ENCODE measurements around the gene ERICH4. TPM values are rescaled to one million over a fixed set of nuclear protein-coding genes. Genes with fewer than 3 reads are reported as not detected.
"Not testable (repeated sequence)": the region's sequence is repeated elsewhere in the genome, so short reads cannot be mapped to it uniquely, and the experiment has no call there.

Gene ERICH4
- total RNA-seq, 1 experiment from 2014 or later, result not detected

DNA sequence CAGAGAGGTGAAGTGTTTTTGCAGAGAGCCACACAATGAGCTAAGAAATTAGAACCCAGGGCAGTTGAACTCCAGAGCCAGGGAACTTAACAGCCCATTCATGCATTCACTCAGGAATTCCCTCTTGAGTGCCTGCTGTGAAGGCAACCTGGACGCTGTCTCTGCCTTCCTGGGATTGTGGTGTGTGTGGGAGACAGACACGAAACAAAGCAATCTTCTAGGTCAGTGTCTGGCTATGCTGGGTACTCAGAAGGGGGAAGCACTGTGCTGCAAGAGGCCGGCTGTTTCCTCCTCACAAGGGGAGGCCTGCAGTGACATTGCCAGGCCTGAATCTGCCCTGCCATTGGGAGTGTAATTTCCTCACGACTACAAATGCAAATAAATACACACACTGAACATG lies 35.7 kb upstream of the ERICH4 start:
- TF ChIP-seq, protein P1, sequence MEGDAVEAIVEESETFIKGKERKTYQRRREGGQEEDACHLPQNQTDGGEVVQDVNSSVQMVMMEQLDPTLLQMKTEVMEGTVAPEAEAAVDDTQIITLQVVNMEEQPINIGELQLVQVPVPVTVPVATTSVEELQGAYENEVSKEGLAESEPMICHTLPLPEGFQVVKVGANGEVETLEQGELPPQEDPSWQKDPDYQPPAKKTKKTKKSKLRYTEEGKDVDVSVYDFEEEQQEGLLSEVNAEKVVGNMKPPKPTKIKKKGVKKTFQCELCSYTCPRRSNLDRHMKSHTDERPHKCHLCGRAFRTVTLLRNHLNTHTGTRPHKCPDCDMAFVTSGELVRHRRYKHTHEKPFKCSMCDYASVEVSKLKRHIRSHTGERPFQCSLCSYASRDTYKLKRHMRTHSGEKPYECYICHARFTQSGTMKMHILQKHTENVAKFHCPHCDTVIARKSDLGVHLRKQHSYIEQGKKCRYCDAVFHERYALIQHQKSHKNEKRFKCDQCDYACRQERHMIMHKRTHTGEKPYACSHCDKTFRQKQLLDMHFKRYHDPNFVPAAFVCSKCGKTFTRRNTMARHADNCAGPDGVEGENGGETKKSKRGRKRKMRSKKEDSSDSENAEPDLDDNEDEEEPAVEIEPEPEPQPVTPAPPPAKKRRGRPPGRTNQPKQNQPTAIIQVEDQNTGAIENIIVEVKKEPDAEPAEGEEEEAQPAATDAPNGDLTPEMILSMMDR (IDR thresholded peaks at IDR 0.05; ENCODE audit: unreplicated experiment), result no peak
- Mint-ChIP-seq H3K27ac (ENCODE audit: low read depth, unreplicated experiment) (no peak overlapping the region), H3K36me3 (ENCODE audit: insufficient read depth, unreplicated experiment) (peaks cover 11% of the 10 kb centered on the region), H3K9me3 (ENCODE audit: unreplicated experiment) (no peaks in the 10 kb centered on the region), H3K27me3 (ENCODE audit: insufficient read depth, unreplicated experiment) (no peaks in the 10 kb centered on the region), H3K4me3 (ENCODE audit: unreplicated experiment) (no peak overlapping the region), H3K4me1 (ENCODE audit: insufficient read depth, unreplicated experiment) (peaks cover 19% of the 10 kb centered on the region)
- intact Hi-C loops (cut with micrococcal nuclease), result no loop called here
- POLR2A ChIA-PET, result no interaction called here
- no peak for DNase-seq (ENCODE audit: unreplicated experiment)
- no TSS peak for BruUV-seq (replicated peaks)
- CTCF ChIA-PET, result interaction anchor here (0.9 kb wide), 1 partner anchor 32 kb away, joined by 4 read pairs; no protein-coding TSS in a partner anchor

- Mint-ChIP-seq H3K36me3 (ENCODE audit: insufficient read depth, unreplicated experiment) (peaks cover 12% of the 10 kb centered on the region), H3K9me3 (ENCODE audit: unreplicated experiment) (no peaks in the 10 kb centered on the region), H3K4me3 (ENCODE audit: unreplicated experiment) (no peak overlapping the region), H3K27me3 (ENCODE audit: insufficient read depth, unreplicated experiment) (no peaks in the 10 kb centered on the region), H3K4me1 (ENCODE audit: insufficient read depth, unreplicated experiment) (peaks cover 19% of the 10 kb centered on the region), H3K27ac (ENCODE audit: low read depth, unreplicated experiment) (no peak overlapping the region)
- TF ChIP-seq, protein P1 (IDR thresholded peaks at IDR 0.05; ENCODE audit: unreplicated experiment), result no peak
- no peak for DNase-seq (ENCODE audit: unreplicated experiment)
- BruUV-seq (replicated peaks), result no TSS peak
- ChIA-PET CTCF (interaction anchor here (1.2 kb wide), 1 partner anchor 21 kb away, joined by 6 read pairs; no protein-coding TSS in a partner anchor), POLR2A (interaction anchor here (1.1 to 2.8 kb wide), 3 partner anchors 10 to 83 kb away, joined by 3 to 19 read pairs (median 4); partner anchors contain the start of gene BCKDHA)
- intact Hi-C loops (cut with micrococcal nuclease), result no loop called here
Measured at GRCh38 chr19:41408256-41408655, 34.7 kb upstream of the ERICH4 start.

DNA sequence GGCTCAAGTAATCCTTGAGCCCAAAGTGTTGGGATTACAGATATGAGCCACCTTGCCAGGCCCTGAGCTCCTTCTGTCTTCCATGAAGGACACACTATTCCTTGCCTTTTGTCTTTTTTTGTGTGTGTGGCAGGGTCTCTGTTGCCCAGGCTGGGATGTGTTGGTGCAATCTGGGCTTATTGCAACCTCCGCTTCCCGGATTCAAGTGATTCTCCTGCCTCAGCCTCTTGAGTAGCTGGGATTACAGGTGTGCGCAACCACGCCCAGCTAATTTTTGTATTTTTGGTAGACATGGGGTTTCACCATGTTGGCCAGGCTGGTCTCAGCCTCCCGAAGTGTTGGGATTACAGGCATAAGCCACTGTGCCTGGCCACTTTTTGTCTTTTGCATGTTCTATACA lies 34.1 kb upstream of the ERICH4 start:
- ChIA-PET POLR2A (interaction anchor here (0.6 to 2.8 kb wide), 8 partner anchors 10 to 985 kb away, joined by 3 to 19 read pairs (median 4); partner anchors contain the start of genes B9D2, BCKDHA, DMAC2 and EXOSC5), CTCF (interaction anchor here (0.6 to 1.2 kb wide), 2 partner anchors 20 to 28 kb away, joined by 3 to 6 read pairs; no protein-coding TSS in a partner anchor)
- peak overlapping the region; percentile 13 for H3K4me3 Mint-ChIP-seq (ENCODE audit: unreplicated experiment)
- BruUV-seq (replicated peaks); H3K9me3 Mint-ChIP-seq (ENCODE audit: unreplicated experiment); intact Hi-C loops (cut with micrococcal nuclease); H3K27me3 Mint-ChIP-seq (ENCODE audit: insufficient read depth, unreplicated experiment); DNase-seq (ENCODE audit: unreplicated experiment): not testable (repeated sequence)
- H3K27ac Mint-ChIP-seq (ENCODE audit: low read depth, unreplicated experiment), result peak overlapping the region; percentile 87
- peaks cover 19% of the 10 kb centered on the region for H3K4me1 Mint-ChIP-seq (ENCODE audit: insufficient read depth, unreplicated experiment)
- peaks cover 16% of the 10 kb centered on the region for H3K36me3 Mint-ChIP-seq (ENCODE audit: insufficient read depth, unreplicated experiment)

- no TSS peak for BruUV-seq (replicated peaks)
- CTCF ChIA-PET, result interaction anchor here (0.6 to 1.2 kb wide), 2 partner anchors 20 to 28 kb away, joined by 3 to 6 read pairs; no protein-coding TSS in a partner anchor
Measured at GRCh38 chr19:41409288-41409687, 33.7 kb upstream of the ERICH4 start.

More at GRCh38 chr19:41409288-41409687, 33.7 kb upstream of the ERICH4 start:
- intact Hi-C loops (cut with micrococcal nuclease), result no loop called here
- H3K27me3 Mint-ChIP-seq (ENCODE audit: insufficient read depth, unreplicated experiment), result no peaks in the 10 kb centered on the region
- peaks cover 21% of the 10 kb centered on the region for H3K36me3 Mint-ChIP-seq (ENCODE audit: insufficient read depth, unreplicated experiment)
- H3K27ac Mint-ChIP-seq (ENCODE audit: low read depth, unreplicated experiment), result peak overlapping the region; percentile 87
- TF ChIP-seq, protein P1 (IDR thresholded peaks at IDR 0.05; ENCODE audit: unreplicated experiment), result no peak
- peak; percentile 71 for DNase-seq (ENCODE audit: unreplicated experiment)
- peaks cover 19% of the 10 kb centered on the region for H3K4me1 Mint-ChIP-seq (ENCODE audit: insufficient read depth, unreplicated experiment)
- H3K4me3 Mint-ChIP-seq (ENCODE audit: unreplicated experiment), result peak overlapping the region; percentile 13
- H3K9me3 Mint-ChIP-seq (ENCODE audit: unreplicated experiment), result no peaks in the 10 kb centered on the region
- POLR2A ChIA-PET, result interaction anchor here (0.5 to 2.8 kb wide), 9 partner anchors 11 to 985 kb away, joined by 3 to 19 read pairs (median 3); partner anchors contain the start of genes B9D2, BCKDHA, DMAC2 and EXOSC5
